Upper lobe of left lung (tissue), 6 donors: Measurements from ENCODE around the gene KRT78. TPM values are rescaled to one million over a fixed set of nuclear protein-coding genes. Genes with fewer than 3 reads are reported as not detected.

Source experiments
- ATAC-seq, 2 donors: fragments of 200-7000 bp; cut with Tn5 transposase; one replicate each; pipeline ENCODE4 v1.9.1; 2022; ENCODE audit warnings: mild to moderate bottlenecking in 2 of 2, moderate library complexity in 2 of 2; ENCODE audit not compliant: low FRiP score in 2 of 2
- DNase-seq, 2 donors: peaks; one replicate each; pipeline ENCODE4 v3.0.0-alpha.2; 2019 to 2020
- H3K27ac ChIP-seq, 4 donors: fragments of 200-600 bp; sonication (generic); one replicate each; pipeline ENCODE4 v1.5.1; 2016 to 2019
- H3K27me3 ChIP-seq, 4 donors: fragments of 200-600 bp; sonication (generic); one replicate each; pipeline ENCODE4 v1.5.1; 2017 to 2019
- H3K36me3 ChIP-seq, 4 donors: fragments of 200-600 bp; sonication (generic); one replicate each; pipeline ENCODE4 v1.5.1; 2016 to 2019
- H3K4me1 ChIP-seq, 4 donors: fragments of 200-600 bp; sonication (generic); one replicate each; pipeline ENCODE4 v1.5.1; 2018 to 2019
- H3K4me3 ChIP-seq, 4 donors: fragments of 200-600 bp; sonication (generic); one replicate each; pipeline ENCODE4 v1.5.1; 2017 to 2019; ENCODE audit warnings: mild to moderate bottlenecking in 2 of 4, moderate library complexity in 1 of 4
- H3K9me3 ChIP-seq, 4 donors: fragments of 200-600 bp; sonication (generic); one replicate each; pipeline ENCODE4 v1.5.1; 2018 to 2019
- EP300 ChIP-seq, 4 donors: sonication (generic); formaldehyde crosslinking; IDR thresholded peaks; one replicate each; pipeline ENCODE4 v1.5.1; 2017; ENCODE audit warnings: antibody characterized with exemption in 4 of 4, control low read depth in 2 of 4
- POLR2A ChIP-seq, 4 donors: fragments of 450-650 bp; IDR thresholded peaks; one replicate each; pipeline ENCODE4 v1.5.1; 2016 to 2017; ENCODE audit warnings: antibody characterized with exemption in 4 of 4, mild to moderate bottlenecking in 2 of 4
- POLR2AphosphoS5 ChIP-seq, 2 donors: sonication (generic); formaldehyde crosslinking; IDR thresholded peaks; one replicate each; pipeline ENCODE4 v1.5.1; 2017; ENCODE audit warnings: antibody characterized with exemption in 2 of 2
- WGBS, 2 donors: methylation state at CpG; one replicate each; pipeline ENCODE4 v1.1.5; 2017 to 2018; 5-methylcytosine and 5-hydroxymethylcytosine counted together
- total RNA-seq, 6 donors: library from RNA; depleted of rRNA in 4 of 6; stranded (reverse); fragments of >200 nt in 4 of 6; gene quantifications; one replicate each; pipeline versions ENCODE4 v1.1.0 to v1.2.1, GENCODE V29; 2016 to 2021
- TF ChIP-seq, protein P1 (sequence below), 6 experiments: fragments of 450-650 bp in 4 of 6; fragments of 200-600 bp in 2 of 6; sonication (generic) in 2 of 6; IDR thresholded peaks; one replicate each; pipeline ENCODE4 v1.5.1; 2016 to 2019; ENCODE audit warnings: antibody characterized with exemption in 6 of 6
- donor health status: DM: no; HTN: no; CAD: no; lungs with moderate emphysema.
- donor health status: DM: no; HTN: yes; CAD: no; lungs with severe emphysema.

Gene KRT78
- total RNA-seq, 6 donors from 2014 or later = 0.13 to 0.30 TPM; not detected in 4

DNA sequence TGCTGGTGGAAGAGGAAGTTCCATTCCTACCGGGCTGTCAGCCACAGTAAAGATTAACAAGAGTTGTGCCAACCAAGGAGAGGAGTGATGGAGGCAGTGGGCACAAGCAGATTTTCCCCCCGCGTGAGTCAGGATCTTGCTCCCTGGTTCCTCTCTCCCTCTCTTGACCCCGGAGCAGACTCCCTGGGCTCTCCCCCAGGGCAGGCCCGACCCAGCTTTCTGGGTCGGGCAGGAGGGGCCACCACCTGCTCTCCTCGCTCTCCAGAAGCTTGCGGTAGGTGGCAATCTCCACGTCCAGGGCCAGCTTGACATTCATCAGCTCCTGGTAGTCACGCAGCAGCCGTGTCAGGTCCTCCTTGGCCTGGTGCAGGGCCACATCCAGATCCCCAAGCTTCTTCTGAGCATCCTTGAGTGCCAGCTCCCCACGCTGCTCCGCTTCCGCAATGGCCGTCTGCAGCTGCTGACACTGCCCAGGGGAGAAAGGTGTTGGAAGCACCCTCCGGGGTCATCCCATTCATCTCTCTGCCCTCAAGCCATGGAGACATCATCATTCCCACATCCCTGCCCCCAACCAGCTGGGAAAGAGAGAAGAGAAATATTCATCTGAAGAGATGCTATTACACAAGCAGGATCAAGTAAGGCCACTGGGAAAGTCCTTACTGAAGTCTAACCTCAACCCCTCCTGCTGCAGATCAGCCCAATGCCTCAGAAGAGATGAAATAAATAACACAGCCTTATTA, 25.9 kb downstream of the KRT78 start:
- WGBS, 2 donors = 74 to 76% methylated on average over 12 to 16 of the region's 16 CpGs
- Histone ChIP-seq H3K27ac (no peak overlapping the region), H3K36me3 (no peaks in the 10 kb centered on the region), H3K27me3 (no peaks in the 10 kb centered on the region), H3K4me3 (no peak overlapping the region), H3K4me1 (peaks cover 0 to 14% (median 2%) of the 10 kb centered on the region in 4 donors), H3K9me3 (no peaks in the 10 kb centered on the region)
- TF ChIP-seq EP300 (IDR thresholded peaks at IDR 0.05) (no peak), POLR2AphosphoS5 (IDR thresholded peaks at IDR 0.05) (no peak), POLR2A (IDR thresholded peaks at IDR 0.05) (no peak)
- TF ChIP-seq, protein P1, sequence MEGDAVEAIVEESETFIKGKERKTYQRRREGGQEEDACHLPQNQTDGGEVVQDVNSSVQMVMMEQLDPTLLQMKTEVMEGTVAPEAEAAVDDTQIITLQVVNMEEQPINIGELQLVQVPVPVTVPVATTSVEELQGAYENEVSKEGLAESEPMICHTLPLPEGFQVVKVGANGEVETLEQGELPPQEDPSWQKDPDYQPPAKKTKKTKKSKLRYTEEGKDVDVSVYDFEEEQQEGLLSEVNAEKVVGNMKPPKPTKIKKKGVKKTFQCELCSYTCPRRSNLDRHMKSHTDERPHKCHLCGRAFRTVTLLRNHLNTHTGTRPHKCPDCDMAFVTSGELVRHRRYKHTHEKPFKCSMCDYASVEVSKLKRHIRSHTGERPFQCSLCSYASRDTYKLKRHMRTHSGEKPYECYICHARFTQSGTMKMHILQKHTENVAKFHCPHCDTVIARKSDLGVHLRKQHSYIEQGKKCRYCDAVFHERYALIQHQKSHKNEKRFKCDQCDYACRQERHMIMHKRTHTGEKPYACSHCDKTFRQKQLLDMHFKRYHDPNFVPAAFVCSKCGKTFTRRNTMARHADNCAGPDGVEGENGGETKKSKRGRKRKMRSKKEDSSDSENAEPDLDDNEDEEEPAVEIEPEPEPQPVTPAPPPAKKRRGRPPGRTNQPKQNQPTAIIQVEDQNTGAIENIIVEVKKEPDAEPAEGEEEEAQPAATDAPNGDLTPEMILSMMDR (IDR thresholded peaks at IDR 0.05) = no peak
- DNase-seq (peak in 1 of 2 donors; percentile 46), ATAC-seq (no peak)

DNA sequence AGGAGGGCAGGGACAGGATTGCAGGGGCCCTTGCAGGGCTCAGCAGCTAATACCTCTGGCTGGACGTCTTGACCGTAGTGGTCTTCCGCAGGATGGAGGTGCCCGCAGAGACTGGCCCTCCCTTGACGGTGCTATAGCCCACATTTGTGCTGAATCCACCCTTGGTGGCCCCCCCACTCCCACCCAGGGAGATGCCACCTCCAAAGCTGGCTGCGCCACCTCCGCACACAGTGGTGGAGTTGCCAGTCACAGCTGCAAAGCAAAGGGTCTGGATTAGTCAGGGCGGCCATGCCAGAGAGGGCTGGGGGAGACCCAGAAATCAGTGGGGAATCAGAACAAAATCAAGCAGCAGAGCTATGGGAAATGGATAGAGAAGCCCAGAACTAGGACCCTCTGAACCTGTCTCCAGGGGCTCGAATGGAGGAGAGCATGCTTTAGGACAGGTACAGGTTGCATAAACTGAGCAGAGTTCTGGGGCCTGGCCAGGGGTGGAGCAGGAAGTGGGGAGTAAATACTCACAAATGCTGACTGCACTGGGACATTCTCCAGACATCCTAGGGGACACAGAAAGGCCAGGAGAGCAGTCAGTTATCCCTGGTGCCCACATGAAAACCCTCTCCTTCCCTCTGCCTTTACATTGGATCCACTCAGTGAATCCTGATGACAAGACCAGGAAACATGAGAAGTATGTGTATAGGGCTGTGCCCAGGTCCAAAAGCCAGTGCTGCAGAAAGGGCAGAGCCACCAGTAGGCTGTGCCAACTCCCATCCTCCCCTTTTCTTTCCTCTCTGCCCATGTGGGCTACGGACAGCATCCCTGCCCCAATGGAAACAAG, 26.8 kb downstream of the KRT78 start:
- Histone ChIP-seq H3K4me1 (peaks cover 0 to 14% (median 2%) of the 10 kb centered on the region in 4 donors), H3K27ac (no peak overlapping the region), H3K9me3 (no peaks in the 10 kb centered on the region), H3K27me3 (no peaks in the 10 kb centered on the region), H3K4me3 (no peak overlapping the region), H3K36me3 (no peaks in the 10 kb centered on the region)
- ATAC-seq = no peak
- WGBS, 2 donors = 78 to 86% methylated on average over 5 to 10 of the region's 10 CpGs
- DNase-seq = no peak
- TF ChIP-seq POLR2AphosphoS5 (IDR thresholded peaks at IDR 0.05) (no peak), POLR2A (IDR thresholded peaks at IDR 0.05) (no peak), EP300 (IDR thresholded peaks at IDR 0.05) (no peak)
- TF ChIP-seq, protein P1 (IDR thresholded peaks at IDR 0.05) = no peak

DNA sequence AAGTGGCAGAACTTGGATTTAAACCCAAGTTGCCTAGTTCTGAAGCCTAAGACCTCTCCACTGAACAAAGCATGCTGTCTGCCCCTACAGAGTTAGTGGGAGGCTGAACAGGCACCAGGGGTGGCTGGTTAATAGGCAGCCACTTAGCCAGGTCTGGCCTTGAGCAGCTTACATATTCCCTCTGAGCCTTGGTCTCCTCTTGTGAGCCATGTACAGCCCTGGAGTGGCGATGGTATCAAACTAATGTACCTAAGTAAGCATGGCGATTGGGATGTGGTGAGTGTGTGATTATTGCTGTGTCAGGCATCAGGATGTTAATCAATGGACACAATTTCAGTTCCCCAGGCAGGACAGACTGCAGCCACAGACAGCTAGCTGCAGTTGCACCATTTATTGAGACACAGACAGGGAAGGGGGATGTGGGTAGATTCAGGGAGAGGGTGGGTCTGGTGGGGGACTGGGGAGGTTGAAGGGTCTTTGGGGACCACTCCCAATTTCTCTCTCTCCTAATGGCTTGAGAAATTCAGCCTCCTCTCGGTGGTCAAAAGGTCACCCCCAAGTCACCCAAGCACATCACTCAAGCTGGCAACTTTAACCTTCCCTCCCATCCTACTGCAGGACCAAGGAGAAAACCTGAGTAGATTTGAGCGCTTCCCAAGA, 27.6 kb downstream of the KRT78 start:
- no peaks in the 10 kb centered on the region for H3K27me3 ChIP-seq

DNA sequence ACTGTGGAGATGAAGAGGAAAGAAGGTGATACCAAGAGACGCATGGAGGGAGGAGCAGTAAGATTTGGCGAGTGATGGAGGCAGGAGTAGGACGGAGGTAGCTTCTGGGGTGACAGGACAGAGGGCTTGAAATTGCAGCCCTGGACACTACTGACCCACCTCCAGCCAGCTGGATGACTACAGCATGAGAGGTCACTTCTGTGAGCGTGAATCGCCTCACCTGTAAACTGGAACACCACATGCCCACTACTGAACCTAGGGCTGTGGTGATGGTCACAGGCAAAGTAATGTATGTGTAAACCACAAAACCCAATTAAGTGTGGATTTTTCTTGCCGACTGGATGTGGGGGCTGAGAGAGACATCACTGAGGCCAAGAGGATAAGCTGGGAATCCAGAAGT, 28.3 kb downstream of the KRT78 start:
- 87 to 91% methylated on average over 6 of the region's 6 CpGs for WGBS, 2 donors
- no peak for DNase-seq

More for the DNA sequence above, 27.6 kb downstream of the KRT78 start:
- no peak overlapping the region for H3K4me3 ChIP-seq
- DNase-seq (no peak), ATAC-seq (no peak)
- TF ChIP-seq POLR2A (IDR thresholded peaks at IDR 0.05) (no peak), POLR2AphosphoS5 (IDR thresholded peaks at IDR 0.05) (no peak), EP300 (IDR thresholded peaks at IDR 0.05) (no peak)
- TF ChIP-seq, protein P1 (IDR thresholded peaks at IDR 0.05) = no peak
- WGBS, 2 donors = 67 to 80% methylated on average over 3 to 4 of the region's 4 CpGs
- H3K36me3 ChIP-seq = no peaks in the 10 kb centered on the region
- H3K27ac ChIP-seq = no peak overlapping the region
- H3K4me1 ChIP-seq = peaks cover 0 to 14% (median 2%) of the 10 kb centered on the region in 4 donors
- no peaks in the 10 kb centered on the region for H3K9me3 ChIP-seq

More for the DNA sequence above, 28.3 kb downstream of the KRT78 start:
- TF ChIP-seq EP300 (IDR thresholded peaks at IDR 0.05) (no peak), POLR2AphosphoS5 (IDR thresholded peaks at IDR 0.05) (no peak), POLR2A (IDR thresholded peaks at IDR 0.05) (no peak)
- TF ChIP-seq, protein P1 (IDR thresholded peaks at IDR 0.05) = no peak
- Histone ChIP-seq H3K4me3 (no peak overlapping the region), H3K27me3 (no peaks in the 10 kb centered on the region), H3K36me3 (no peaks in the 10 kb centered on the region), H3K27ac (no peak overlapping the region), H3K4me1 (peaks cover 0 to 19% (median 7%) of the 10 kb centered on the region in 4 donors), H3K9me3 (no peaks in the 10 kb centered on the region)
- ATAC-seq = no peak
